Measurements from ENCODE around the gene CACNG4. TPM values are rescaled to one million over a fixed set of nuclear protein-coding genes. Genes with fewer than 3 reads are reported as not detected.

CACNG4 gene
- total RNA-seq, 1 experiment from 2014 or later, result 46.3 TPM

DNA sequence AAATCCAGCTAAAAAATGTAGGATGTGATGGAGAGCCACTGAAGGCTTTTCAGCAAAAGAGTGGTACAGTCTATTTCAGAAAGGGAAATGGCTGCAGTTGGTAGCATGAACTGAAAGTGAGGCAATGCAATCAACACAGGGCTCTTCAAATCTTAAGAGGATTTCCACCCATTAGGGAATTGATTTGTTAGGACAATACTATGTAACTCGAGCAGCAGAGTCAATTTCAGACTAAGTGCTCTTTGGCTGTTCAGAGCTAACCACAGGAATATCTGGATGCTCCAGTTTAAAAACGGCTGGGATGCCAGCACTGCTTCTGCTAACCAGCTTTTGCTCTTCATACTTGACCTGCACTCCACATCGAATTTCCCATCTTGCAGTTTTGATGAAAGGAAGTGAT lies 104.5 kb downstream of the CACNG4 start:
- no peak overlapping the region for H3K4me3 ChIP-seq
- intact Hi-C loops (cut with micrococcal nuclease; ENCODE audit: unreplicated experiment), result no loop called here
- CTCF ChIA-PET, result interaction anchor here (0.5 kb wide), 1 partner anchor 51 kb away, joined by 3 read pairs; no protein-coding TSS in a partner anchor
- no peak overlapping the region for H3K4me2 ChIP-seq
- no peaks in the 10 kb centered on the region for H4K20me1 ChIP-seq (ENCODE audit: insufficient read depth)
- no peak overlapping the region for H2AFZ ChIP-seq
- H3K9me2 ChIP-seq (ENCODE audit: insufficient read depth), result no peaks in the 10 kb centered on the region
- H3F3A ChIP-seq (ENCODE audit: insufficient read depth, low read depth), result no peaks in the 10 kb centered on the region
- no peaks in the 10 kb centered on the region for H3K9me3 ChIP-seq (ENCODE audit: insufficient read depth, low read depth)
- no peak overlapping the region for H3K27ac ChIP-seq
- no peaks in the 10 kb centered on the region for H3K4me1 ChIP-seq (replicated peaks; ENCODE audit: insufficient read depth)
- POLR2A ChIA-PET (ENCODE audit: unreplicated experiment), result interaction anchor here (0.7 kb wide), 1 partner anchor 278 kb away, joined by 6 read pairs; no protein-coding TSS in a partner anchor
- TF ChIP-seq, protein P1, sequence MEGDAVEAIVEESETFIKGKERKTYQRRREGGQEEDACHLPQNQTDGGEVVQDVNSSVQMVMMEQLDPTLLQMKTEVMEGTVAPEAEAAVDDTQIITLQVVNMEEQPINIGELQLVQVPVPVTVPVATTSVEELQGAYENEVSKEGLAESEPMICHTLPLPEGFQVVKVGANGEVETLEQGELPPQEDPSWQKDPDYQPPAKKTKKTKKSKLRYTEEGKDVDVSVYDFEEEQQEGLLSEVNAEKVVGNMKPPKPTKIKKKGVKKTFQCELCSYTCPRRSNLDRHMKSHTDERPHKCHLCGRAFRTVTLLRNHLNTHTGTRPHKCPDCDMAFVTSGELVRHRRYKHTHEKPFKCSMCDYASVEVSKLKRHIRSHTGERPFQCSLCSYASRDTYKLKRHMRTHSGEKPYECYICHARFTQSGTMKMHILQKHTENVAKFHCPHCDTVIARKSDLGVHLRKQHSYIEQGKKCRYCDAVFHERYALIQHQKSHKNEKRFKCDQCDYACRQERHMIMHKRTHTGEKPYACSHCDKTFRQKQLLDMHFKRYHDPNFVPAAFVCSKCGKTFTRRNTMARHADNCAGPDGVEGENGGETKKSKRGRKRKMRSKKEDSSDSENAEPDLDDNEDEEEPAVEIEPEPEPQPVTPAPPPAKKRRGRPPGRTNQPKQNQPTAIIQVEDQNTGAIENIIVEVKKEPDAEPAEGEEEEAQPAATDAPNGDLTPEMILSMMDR (conservative IDR thresholded peaks at IDR 0.05), result no peak
- no peak for TF ChIP-seq EZH2 (IDR thresholded peaks at IDR 0.05; ENCODE audit: low read depth)
- no peaks in the 10 kb centered on the region for H3K79me2 ChIP-seq (ENCODE audit: low read depth)
- H3K27me3 ChIP-seq (ENCODE audit: insufficient read depth, low read depth), result no peaks in the 10 kb centered on the region
- no peaks in the 10 kb centered on the region for H3K36me3 ChIP-seq (ENCODE audit: low read depth)
- DNase-seq, result no peak
- no TSS peak for BruUV-seq (replicated peaks)

DNA sequence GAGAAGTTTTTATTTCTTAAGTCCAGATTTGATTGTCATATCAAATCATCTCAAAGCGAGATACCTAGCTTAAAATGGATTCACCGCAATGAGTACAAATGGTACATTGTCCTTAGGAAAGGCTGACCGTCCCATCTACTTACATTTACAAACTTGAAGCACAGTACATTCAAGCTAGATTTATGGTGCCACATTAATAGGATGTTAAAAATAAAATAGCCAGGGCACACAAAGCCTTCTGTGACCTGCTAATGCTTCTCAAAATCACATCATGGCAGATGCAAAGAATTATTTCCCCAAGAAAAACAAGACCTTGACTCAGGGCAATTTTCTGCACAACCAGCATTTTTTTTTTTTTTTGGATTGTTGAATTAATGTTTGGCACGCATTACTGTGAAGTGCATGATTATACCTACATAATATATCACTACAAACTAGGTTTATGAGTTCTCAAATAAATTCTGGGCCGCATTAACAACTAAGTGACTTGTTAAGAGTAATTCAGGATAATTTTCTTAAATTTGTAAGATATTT lies 105.2 kb downstream of the CACNG4 start:
- Histone ChIP-seq H3K9me3 (ENCODE audit: insufficient read depth, low read depth) (no peaks in the 10 kb centered on the region), H3K36me3 (ENCODE audit: low read depth) (no peaks in the 10 kb centered on the region), H3K4me3 (no peak overlapping the region), H3K4me1 (replicated peaks; ENCODE audit: insufficient read depth) (no peaks in the 10 kb centered on the region), H3K4me2 (no peak overlapping the region), H2AFZ (no peak overlapping the region), H3K27ac (no peak overlapping the region), H3K79me2 (ENCODE audit: low read depth) (no peaks in the 10 kb centered on the region), H4K20me1 (ENCODE audit: insufficient read depth) (no peaks in the 10 kb centered on the region), H3F3A (ENCODE audit: insufficient read depth, low read depth) (no peaks in the 10 kb centered on the region), H3K9me2 (ENCODE audit: insufficient read depth) (no peaks in the 10 kb centered on the region), H3K27me3 (ENCODE audit: insufficient read depth, low read depth) (no peaks in the 10 kb centered on the region)
- no peak for DNase-seq
- no TSS peak for BruUV-seq (replicated peaks)
- CTCF ChIA-PET, result no interaction called here
- POLR2A ChIA-PET (ENCODE audit: unreplicated experiment), result no interaction called here
- intact Hi-C loops (cut with micrococcal nuclease; ENCODE audit: unreplicated experiment), result no loop called here
- TF ChIP-seq, protein P1 (conservative IDR thresholded peaks at IDR 0.05), result no peak
- TF ChIP-seq EZH2 (IDR thresholded peaks at IDR 0.05; ENCODE audit: low read depth), result no peak

DNA sequence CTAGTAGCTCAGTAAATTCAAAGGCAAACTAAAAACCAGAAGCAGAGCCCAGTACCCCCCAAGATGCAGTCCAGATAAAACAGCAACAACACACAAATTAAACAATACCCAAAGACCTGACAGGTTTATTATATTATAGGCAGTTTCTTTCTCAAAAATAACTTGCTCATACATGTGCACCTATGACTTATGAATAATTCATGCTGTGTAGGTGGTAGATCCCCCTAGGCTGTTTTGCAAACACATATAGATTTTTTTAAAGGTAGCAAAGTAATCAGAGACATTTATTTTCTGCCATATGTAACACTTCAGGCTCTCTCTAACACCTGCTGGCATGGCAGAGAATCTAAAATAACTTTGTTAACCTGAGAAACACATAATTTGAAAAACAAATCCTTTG lies 107.1 kb downstream of the CACNG4 start:
- Histone ChIP-seq H3K36me3 (ENCODE audit: low read depth) (no peaks in the 10 kb centered on the region), H3K4me1 (replicated peaks; ENCODE audit: insufficient read depth) (no peaks in the 10 kb centered on the region)

More for the DNA sequence above, 107.1 kb downstream of the CACNG4 start:
- no peaks in the 10 kb centered on the region for H3K27me3 ChIP-seq (ENCODE audit: insufficient read depth, low read depth)
- no peaks in the 10 kb centered on the region for H3K9me3 ChIP-seq (ENCODE audit: insufficient read depth, low read depth)
- no TSS peak for BruUV-seq (replicated peaks)
- H4K20me1 ChIP-seq (ENCODE audit: insufficient read depth), result no peaks in the 10 kb centered on the region
- H3F3A ChIP-seq (ENCODE audit: insufficient read depth, low read depth), result no peaks in the 10 kb centered on the region
- intact Hi-C loops (cut with micrococcal nuclease; ENCODE audit: unreplicated experiment), result no loop called here
- H2AFZ ChIP-seq, result no peak overlapping the region
- H3K4me3 ChIP-seq, result no peak overlapping the region
- TF ChIP-seq EZH2 (IDR thresholded peaks at IDR 0.05; ENCODE audit: low read depth), result no peak
- TF ChIP-seq, protein P1 (conservative IDR thresholded peaks at IDR 0.05), result no peak
- no peak overlapping the region for H3K27ac ChIP-seq
- ChIA-PET POLR2A (ENCODE audit: unreplicated experiment) (no interaction called here), CTCF (no interaction called here)
- no peaks in the 10 kb centered on the region for H3K79me2 ChIP-seq (ENCODE audit: low read depth)
- DNase-seq, result no peak
- H3K4me2 ChIP-seq, result no peak overlapping the region
- no peaks in the 10 kb centered on the region for H3K9me2 ChIP-seq (ENCODE audit: insufficient read depth)

Data from PC-9 (cell line).